Astrocyte of the cerebellum (primary cell): Measurements from ENCODE around the gene CYP26A1.

Experiments
- DNase-seq: peaks from one replicate; pipeline ENCODE4 v3.0.0-alpha.2; 2011; ENCODE audit warnings: low read depth
- H3K4me3 ChIP-seq: 2 replicates; pipeline ENCODE4 v1.5.1; 2011; ENCODE audit warnings: mild to moderate bottlenecking, low read depth, low read length, moderate library complexity
- CTCF ChIP-seq: IDR thresholded peaks from 2 replicates; pipeline ENCODE4 v1.5.1; 2012; ENCODE audit warnings: low read length, low read depth, moderate library complexity, mild to moderate bottlenecking; ENCODE audit errors: missing control alignments
- in situ Hi-C: cut with HindIII; loops from 2 replicates; pipeline ENCODE4 v1.10.0; 2017; ENCODE audit warnings: low sequenced_read_pairs

Gene CYP26A1

GRCh38 chr10:93086289-93086688 lies 12.6 kb downstream of the CYP26A1 start:
- no peak for TF ChIP-seq CTCF
- in situ Hi-C loops = no loop called here
- H3K4me3 ChIP-seq = no peak overlapping the region
- DNase-seq = no peak

- no peak for DNase-seq
- in situ Hi-C loops = no loop called here
- no peak for TF ChIP-seq CTCF
- H3K4me3 ChIP-seq = no peak overlapping the region
Measured at GRCh38 chr10:93087846-93088245, 14.2 kb downstream of the CYP26A1 start.

GRCh38 chr10:93088466-93088865 lies 14.8 kb downstream of the CYP26A1 start:
- TF ChIP-seq CTCF = no peak

GRCh38 chr10:93090619-93091018 lies 16.9 kb downstream of the CYP26A1 start:
- in situ Hi-C loops = no loop called here
- H3K4me3 ChIP-seq = no peak overlapping the region
- no peak for TF ChIP-seq CTCF
- no peak for DNase-seq

More at GRCh38 chr10:93088466-93088865, 14.8 kb downstream of the CYP26A1 start:
- in situ Hi-C loops = no loop called here
- H3K4me3 ChIP-seq = no peak overlapping the region
- no peak for DNase-seq

- DNase-seq = no peak
- no peak overlapping the region for H3K4me3 ChIP-seq
- in situ Hi-C loops = no loop called here
- TF ChIP-seq CTCF = no peak
Measured at GRCh38 chr10:93091960-93092359, 18.3 kb downstream of the CYP26A1 start.

GRCh38 chr10:93095225-93095624 lies 21.5 kb downstream of the CYP26A1 start:
- no peak for TF ChIP-seq CTCF
- no peak overlapping the region for H3K4me3 ChIP-seq
- DNase-seq = no peak
- in situ Hi-C loops = no loop called here

GRCh38 chr10:93096901-93097300 lies 23.2 kb downstream of the CYP26A1 start:
- DNase-seq = no peak
- in situ Hi-C loops = no loop called here
- no peak for TF ChIP-seq CTCF
- no peak overlapping the region for H3K4me3 ChIP-seq
